Tibial artery (tissue), 4 donors: Measurements from ENCODE around the gene KRT75.
"Not testable (repeated sequence)": the region's sequence is repeated elsewhere in the genome, so short reads cannot be mapped to it uniquely, and the experiment has no call there.

Experiments
- DNase-seq, 2 donors: peaks; one replicate each; pipeline ENCODE4 v3.0.0-alpha.2; 2019
- H3K27ac ChIP-seq, 2 donors: fragments of 200-600 bp; sonication (generic) in 1 of 2; 1 replicate in 1 of 2; 2 replicates in 1 of 2; pipeline ENCODE4 v1.5.1; 2018 to 2019; ENCODE audit warnings: mild to moderate bottlenecking in 1 of 2
- H3K27me3 ChIP-seq, 2 donors: fragments of 200-600 bp; sonication (generic) in 1 of 2; one replicate each; pipeline versions ENCODE4 v1.5.1 to v1.6.0; 2016 to 2019
- H3K36me3 ChIP-seq, 3 donors: fragments of 200-600 bp; sonication (generic) in 2 of 3; one replicate each; pipeline ENCODE4 v1.5.1; 2016 to 2019; ENCODE audit warnings: mild to moderate bottlenecking in 2 of 3
- H3K4me1 ChIP-seq, 4 donors: fragments of 200-600 bp; sonication (generic) in 2 of 4; 1 replicate in 3 of 4; 2 replicates in 1 of 4; pipeline ENCODE4 v1.5.1; 2016 to 2019
- H3K4me3 ChIP-seq, 2 donors: fragments of 200-600 bp; sonication (generic) in 1 of 2; 1 replicate in 1 of 2; 2 replicates in 1 of 2; pipeline ENCODE4 v1.5.1; 2018 to 2019; ENCODE audit warnings: mild to moderate bottlenecking in 2 of 2
- H3K9me3 ChIP-seq, 3 donors: fragments of 200-600 bp; sonication (generic) in 1 of 3; one replicate each; pipeline ENCODE4 v1.5.1; 2016 to 2019
- intact Hi-C: fragments of 100-400 bp; cut with DNase I; formaldehyde crosslinking; loops from one replicate; pipeline ENCODE4 v1.15.0; 2023; ENCODE audit warnings: low total_unique reads
- TF ChIP-seq, protein P1 (sequence below), 2 experiments: fragments of 200-600 bp in 1 of 2; fragments of 450-650 bp in 1 of 2; IDR thresholded peaks; one replicate each; pipeline ENCODE4 v1.5.1; 2017 to 2019; ENCODE audit warnings: antibody characterized with exemption in 2 of 2, mild to moderate bottlenecking in 1 of 2, moderate library complexity in 1 of 2

KRT75 gene

DNA sequence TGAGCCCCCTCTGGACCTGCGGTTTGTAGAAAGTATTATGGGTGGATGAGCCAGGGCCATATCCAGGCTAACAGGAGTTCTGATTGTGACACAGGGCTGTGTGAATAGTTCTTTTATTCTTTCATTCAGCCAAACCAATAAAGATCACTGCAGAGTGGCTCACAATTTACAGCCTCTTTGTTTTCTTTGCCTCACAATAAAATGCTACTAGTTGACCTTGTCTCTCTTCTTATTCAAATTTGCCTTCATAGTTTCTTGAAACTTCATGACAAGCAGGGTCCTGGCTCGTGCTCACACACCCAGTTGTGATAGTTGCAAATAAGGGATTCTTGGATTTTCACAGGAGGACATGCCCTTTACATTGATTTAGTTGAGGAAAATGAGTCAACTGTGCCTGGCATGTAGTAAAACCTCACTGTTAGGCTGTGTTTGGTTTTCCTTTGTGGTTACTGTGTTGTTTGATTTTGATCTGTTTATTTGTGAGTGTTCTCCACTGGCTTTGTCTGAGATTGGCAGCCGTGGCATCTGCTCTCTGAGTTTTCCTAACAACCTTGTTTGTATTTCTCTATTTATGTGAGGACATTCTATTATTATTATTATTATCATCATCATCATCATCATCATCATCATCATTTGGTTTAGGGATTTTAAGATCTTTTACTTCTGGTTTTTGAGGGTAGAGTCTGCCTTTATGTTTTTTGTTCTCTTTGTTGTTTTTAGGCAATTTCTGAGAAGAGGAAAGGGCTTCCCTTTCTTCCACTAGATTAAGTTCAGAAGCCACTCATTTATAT is 20.4 kb upstream of the KRT75 start:
- no peaks in the 10 kb centered on the region for H3K36me3 ChIP-seq
- H3K4me3 ChIP-seq: no peak overlapping the region
- intact Hi-C loops: no loop called here
- no peaks in the 10 kb centered on the region for H3K9me3 ChIP-seq
- no peak overlapping the region for H3K27ac ChIP-seq
- DNase-seq: no peak
- no peaks in the 10 kb centered on the region for H3K4me1 ChIP-seq
- H3K27me3 ChIP-seq: no peaks in the 10 kb centered on the region
- TF ChIP-seq, protein P1, sequence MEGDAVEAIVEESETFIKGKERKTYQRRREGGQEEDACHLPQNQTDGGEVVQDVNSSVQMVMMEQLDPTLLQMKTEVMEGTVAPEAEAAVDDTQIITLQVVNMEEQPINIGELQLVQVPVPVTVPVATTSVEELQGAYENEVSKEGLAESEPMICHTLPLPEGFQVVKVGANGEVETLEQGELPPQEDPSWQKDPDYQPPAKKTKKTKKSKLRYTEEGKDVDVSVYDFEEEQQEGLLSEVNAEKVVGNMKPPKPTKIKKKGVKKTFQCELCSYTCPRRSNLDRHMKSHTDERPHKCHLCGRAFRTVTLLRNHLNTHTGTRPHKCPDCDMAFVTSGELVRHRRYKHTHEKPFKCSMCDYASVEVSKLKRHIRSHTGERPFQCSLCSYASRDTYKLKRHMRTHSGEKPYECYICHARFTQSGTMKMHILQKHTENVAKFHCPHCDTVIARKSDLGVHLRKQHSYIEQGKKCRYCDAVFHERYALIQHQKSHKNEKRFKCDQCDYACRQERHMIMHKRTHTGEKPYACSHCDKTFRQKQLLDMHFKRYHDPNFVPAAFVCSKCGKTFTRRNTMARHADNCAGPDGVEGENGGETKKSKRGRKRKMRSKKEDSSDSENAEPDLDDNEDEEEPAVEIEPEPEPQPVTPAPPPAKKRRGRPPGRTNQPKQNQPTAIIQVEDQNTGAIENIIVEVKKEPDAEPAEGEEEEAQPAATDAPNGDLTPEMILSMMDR (IDR thresholded peaks at IDR 0.05): no peak

DNA sequence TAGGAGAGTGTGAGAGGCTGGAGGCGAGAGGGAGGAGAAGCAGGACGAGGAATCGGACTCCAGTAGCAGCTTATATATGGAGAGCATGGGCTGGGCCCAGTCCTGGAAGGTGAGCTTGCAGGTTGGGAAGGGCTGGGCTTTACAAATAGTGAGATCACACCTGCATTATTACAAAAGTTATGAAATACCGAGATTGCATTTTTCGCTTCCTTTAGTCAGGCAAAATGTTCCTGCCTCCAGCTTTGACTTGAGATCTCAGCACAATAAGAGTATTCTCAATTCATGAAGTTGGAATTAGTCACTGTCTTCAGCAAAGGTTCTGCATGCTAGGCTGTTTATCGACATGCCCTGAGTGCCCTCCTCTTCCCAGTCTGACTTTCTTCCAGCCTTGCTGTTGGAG is 17.9 kb upstream of the KRT75 start, which contains the start of gene KRT6B:
Gene KRT6B (minus strand): TSS at position 46 of the 400 bp plus-strand sequence. CDS start 68 bp downstream, outside the sequence.
- DNase-seq: no peak
- TF ChIP-seq, protein P1 (IDR thresholded peaks at IDR 0.05): no peak
- intact Hi-C loops: no loop called here
- Histone ChIP-seq H3K4me1 (no peaks in the 10 kb centered on the region), H3K36me3 (no peaks in the 10 kb centered on the region), H3K9me3 (no peaks in the 10 kb centered on the region), H3K27ac (no peak within 1 kb of the TSS), H3K4me3 (no peak within 1 kb of the TSS), H3K27me3 (peaks cover 0 to 4% of the 10 kb centered on the region in 2 donors)

DNA sequence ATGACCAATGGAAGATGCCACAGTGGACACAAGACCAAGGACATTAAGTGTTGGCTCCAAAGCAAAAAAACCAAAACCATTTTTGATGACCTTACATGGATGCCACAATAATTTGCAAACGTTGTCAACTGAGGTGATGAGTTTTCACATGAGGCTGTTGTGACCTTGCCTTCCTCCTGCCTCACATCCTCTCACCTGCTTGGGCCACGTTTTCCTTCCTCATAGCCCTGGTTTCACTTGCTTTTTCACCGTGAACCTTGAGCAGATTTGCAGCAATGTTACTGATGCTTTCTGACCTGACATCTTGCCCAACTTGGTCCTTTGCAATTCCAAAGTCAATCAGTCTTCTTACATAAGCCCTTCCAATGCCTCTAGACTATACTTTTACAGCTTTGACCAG is 14.1 kb upstream of the KRT75 start:
- TF ChIP-seq, protein P1 (IDR thresholded peaks at IDR 0.05): no peak
- H3K27me3 ChIP-seq: peaks cover 0 to 6% of the 10 kb centered on the region in 2 donors
- no peaks in the 10 kb centered on the region for H3K9me3 ChIP-seq
- H3K36me3 ChIP-seq: no peaks in the 10 kb centered on the region
- intact Hi-C loops: no loop called here
- H3K4me1 ChIP-seq: no peaks in the 10 kb centered on the region
- no peak overlapping the region for H3K27ac ChIP-seq
- no peak for DNase-seq
- no peak overlapping the region for H3K4me3 ChIP-seq

DNA sequence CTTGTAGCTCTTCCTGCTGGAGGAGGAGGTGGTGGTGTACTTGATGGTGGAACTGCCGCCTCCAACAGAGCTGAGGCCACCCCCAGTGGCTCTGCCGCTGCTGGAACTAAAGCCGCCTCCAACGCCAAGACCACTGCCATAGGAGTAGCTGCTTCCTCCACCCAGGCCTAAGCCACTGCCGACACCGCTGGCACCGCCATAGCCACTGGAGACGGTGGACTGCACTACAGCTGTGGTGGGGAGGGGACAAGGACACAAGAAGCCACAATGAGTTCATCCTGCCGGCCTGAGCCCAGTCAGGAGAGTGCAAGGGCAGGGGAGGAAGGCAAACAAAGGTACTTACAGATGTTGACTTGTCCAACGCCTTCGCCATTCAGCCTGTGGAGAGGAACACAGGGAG is 13.0 kb upstream of the KRT75 start:
- H3K4me3 ChIP-seq, intact Hi-C loops, DNase-seq, H3K27me3 ChIP-seq, H3K27ac ChIP-seq, H3K9me3 ChIP-seq, H3K36me3 ChIP-seq, H3K4me1 ChIP-seq: not testable (repeated sequence)

DNA sequence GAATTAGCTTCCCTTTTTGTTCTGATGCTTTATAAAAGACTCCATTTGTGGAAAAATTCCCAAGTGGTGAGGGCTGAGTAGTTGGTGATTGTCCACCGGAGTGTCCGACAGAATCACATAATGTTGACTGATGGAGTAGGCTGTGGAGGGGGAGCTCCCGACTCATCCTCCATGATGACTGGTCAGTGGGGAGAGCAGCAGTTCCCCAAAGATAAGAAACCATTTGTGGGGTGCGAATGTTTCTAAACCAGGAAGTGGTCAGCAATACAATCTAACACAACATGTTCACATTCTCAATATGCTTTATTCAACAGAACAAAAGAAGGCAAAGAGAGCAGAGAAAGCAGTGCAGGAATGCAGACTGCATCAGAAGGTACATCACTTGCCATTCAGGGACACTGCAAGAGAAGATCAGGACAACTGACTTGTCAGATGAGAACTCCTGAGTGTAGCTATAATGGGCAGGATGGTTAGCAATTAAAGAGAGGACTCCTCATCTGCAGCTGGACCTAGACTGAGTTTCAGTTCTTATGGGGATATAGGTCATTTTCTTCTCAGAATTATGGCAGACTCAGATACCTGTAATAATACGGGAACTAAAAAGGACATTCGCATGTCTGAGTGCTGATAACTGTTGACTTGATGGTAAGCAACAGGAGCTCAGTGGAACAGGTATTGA is 12.3 kb upstream of the KRT75 start:
- no peaks in the 10 kb centered on the region for H3K36me3 ChIP-seq
- H3K27me3 ChIP-seq: peaks cover 0 to 9% of the 10 kb centered on the region in 2 donors
- TF ChIP-seq, protein P1 (IDR thresholded peaks at IDR 0.05): no peak
- H3K4me3 ChIP-seq: no peak overlapping the region
- H3K27ac ChIP-seq: no peak overlapping the region
- no peak for DNase-seq
- H3K4me1 ChIP-seq: no peaks in the 10 kb centered on the region
- H3K9me3 ChIP-seq: no peaks in the 10 kb centered on the region
- intact Hi-C loops: no loop called here

DNA sequence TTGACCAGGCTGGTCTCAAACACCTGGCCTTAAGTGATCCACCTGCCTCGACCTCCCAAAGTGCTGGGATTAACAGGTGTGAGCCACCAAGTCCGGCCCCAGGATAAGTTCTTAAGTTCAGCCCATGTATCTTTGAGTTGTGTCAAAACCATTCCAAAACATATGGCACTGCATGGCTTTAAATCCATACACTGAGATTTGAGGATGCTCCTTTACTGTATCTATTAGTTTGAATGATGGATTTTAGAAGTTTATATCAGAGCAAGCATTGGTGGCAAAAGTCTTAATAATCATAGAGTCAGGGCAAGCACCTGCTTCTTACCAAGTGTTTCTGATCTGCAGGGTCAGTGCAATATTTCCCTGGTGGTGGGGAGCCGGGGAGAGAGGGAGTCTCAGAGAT is 11.7 kb upstream of the KRT75 start:
- peaks cover 0 to 14% of the 10 kb centered on the region in 2 donors for H3K27me3 ChIP-seq
- intact Hi-C loops: no loop called here
- H3K27ac ChIP-seq: no peak overlapping the region
- H3K4me3 ChIP-seq: no peak overlapping the region
- no peak for DNase-seq
- TF ChIP-seq, protein P1 (IDR thresholded peaks at IDR 0.05): no peak
- no peaks in the 10 kb centered on the region for H3K4me1 ChIP-seq
- no peaks in the 10 kb centered on the region for H3K9me3 ChIP-seq
- no peaks in the 10 kb centered on the region for H3K36me3 ChIP-seq
